ENCODE measurements around the gene RUNDC3A.

RUNDC3A gene

DNA sequence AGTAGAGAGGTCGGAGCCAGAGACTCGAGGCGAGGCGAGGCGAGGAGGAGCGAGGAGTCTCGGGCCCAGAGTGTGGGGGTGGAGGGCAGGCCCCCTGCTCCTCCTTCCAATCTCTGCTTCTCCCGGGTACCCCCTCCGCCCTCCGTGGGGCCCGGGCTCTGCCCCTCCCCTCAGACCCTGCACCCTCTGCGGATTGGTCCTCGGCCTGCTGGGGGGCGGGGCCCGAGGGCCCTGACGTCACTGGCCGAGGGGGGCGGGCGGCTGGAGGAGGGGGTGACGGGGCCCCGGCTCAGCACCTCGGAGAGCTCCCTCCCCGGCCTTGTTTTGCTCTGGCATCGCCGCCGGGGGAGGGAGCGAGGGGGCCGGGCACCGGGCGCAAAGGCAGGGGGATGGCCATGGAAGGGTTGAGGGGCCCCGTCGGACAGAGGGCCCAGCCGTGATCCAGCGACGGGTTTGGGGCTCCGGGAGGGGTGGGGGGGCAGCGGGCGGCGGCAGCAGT lies at the start of gene RUNDC3A:
Gene RUNDC3A (plus strand): TSS at position 282 of the 499 bp plus-strand sequence. CDS start 232 bp downstream, outside the sequence.
- Histone ChIP-seq H3K4me1 (ENCODE audit: control insufficient read depth, low read depth, low read length) (peaks cover 22% of the 10 kb centered on the region), H3K27me3 (ENCODE audit: control insufficient read depth, insufficient read depth, low read length) (peaks cover 11% of the 10 kb centered on the region), H3K9ac (ENCODE audit: low read length) (peak within 1 kb of the TSS; percentile 21), H3K4me3 (ENCODE audit: low read length) (peak within 1 kb of the TSS; percentile 70), H3K36me3 (ENCODE audit: control insufficient read depth, low read depth, low read length) (no peaks in the 10 kb centered on the region), H3K9me3 (ENCODE audit: control insufficient read depth, low read depth, low read length) (no peaks in the 10 kb centered on the region), H3K27ac (ENCODE audit: low read length) (no peak within 1 kb of the TSS)

DNA sequence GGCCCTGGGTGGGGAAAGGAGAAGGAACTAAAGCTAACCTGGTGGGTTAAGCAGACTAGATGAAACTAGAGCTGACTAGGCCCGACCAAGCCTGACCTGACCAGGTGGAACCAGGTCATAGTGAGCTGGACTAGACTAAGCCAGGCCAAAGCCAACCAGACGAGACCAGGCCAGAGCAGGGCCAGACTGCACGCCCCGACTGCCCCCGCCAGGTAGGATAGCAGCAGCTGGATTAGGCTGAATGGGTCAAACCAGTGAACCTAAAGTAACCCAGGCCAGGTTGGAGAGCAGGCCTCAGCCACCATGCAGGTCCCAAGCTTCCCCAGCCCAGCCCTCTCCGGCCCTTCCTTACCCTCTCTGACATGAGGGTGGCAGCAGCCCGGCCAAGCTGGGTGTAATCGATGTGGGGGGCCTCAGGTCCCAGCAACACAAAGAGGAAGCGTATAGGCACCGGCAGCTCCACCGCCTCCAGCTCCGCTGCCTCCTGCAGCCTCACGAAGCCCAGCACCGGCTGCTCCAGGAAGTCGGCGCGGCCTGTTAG lies 49.5 kb upstream of the RUNDC3A start:
- H3K27ac ChIP-seq (ENCODE audit: low read length): no peak overlapping the region
- no peaks in the 10 kb centered on the region for H3K4me1 ChIP-seq (ENCODE audit: control insufficient read depth, low read depth, low read length)
- no peak overlapping the region for H3K9ac ChIP-seq (ENCODE audit: low read length)
- no peaks in the 10 kb centered on the region for H3K9me3 ChIP-seq (ENCODE audit: control insufficient read depth, low read depth, low read length)
- no peak overlapping the region for H3K4me3 ChIP-seq (ENCODE audit: low read length)
- H3K36me3 ChIP-seq (ENCODE audit: control insufficient read depth, low read depth, low read length): no peaks in the 10 kb centered on the region
- no peaks in the 10 kb centered on the region for H3K27me3 ChIP-seq (ENCODE audit: control insufficient read depth, insufficient read depth, low read length)

DNA sequence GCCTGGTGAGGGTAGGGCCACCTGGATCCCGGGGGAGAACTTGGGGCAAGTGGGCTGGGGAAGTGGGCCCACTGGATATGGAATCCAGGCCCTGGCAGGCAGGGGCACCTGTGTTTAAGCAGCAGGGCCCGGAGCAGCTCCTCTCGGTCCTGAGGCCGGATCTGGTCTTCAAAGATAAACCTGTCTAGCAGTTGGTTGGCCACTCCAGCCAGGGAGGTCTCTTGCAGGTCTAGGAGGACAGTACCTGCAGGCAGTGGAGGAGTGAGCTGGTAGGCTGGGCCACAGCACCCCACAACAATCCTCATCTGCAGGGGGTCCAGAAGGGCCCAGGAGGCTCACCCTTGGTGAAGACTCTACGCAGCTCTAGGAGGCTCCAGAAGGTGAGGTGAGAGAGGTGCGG lies 48.1 kb upstream of the RUNDC3A start:
- H3K9ac ChIP-seq (ENCODE audit: low read length): no peak overlapping the region
- H3K4me1 ChIP-seq (ENCODE audit: control insufficient read depth, low read depth, low read length): no peaks in the 10 kb centered on the region
- H3K36me3 ChIP-seq (ENCODE audit: control insufficient read depth, low read depth, low read length): no peaks in the 10 kb centered on the region
- no peaks in the 10 kb centered on the region for H3K9me3 ChIP-seq (ENCODE audit: control insufficient read depth, low read depth, low read length)
- H3K4me3 ChIP-seq (ENCODE audit: low read length): no peak overlapping the region
- no peak overlapping the region for H3K27ac ChIP-seq (ENCODE audit: low read length)
- H3K27me3 ChIP-seq (ENCODE audit: control insufficient read depth, insufficient read depth, low read length): no peaks in the 10 kb centered on the region

DNA sequence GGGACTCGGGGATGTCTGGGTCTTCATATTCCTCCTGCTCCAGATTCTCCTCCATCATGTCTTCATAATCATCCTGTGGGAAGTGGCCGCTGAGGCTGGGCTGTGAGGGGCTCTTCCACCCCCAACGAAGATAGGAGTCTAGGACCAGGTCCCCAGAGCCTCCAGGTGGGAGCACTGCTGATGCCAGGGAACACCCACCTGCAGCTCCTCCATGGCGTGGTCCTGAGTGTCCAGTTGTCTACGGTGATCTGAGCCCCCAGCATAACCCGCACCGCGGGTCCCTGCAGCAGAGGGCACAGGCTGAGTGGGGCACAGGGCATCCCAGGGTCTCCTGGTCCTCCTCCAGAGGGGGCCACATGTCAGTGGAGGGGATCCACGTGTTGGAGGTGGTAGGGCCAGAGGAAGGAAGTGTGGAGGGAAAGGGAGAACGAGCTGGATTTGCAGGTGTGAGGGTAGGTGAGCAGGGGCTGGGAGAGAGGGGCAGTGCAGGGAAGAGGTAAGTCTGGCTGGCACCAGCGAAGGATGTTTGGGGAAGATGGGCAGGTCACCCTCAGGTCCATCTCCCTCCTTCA lies 45.7 kb upstream of the RUNDC3A start:
- H3K9ac ChIP-seq (ENCODE audit: low read length): no peak overlapping the region
- no peak overlapping the region for H3K4me3 ChIP-seq (ENCODE audit: low read length)
- no peaks in the 10 kb centered on the region for H3K27me3 ChIP-seq (ENCODE audit: control insufficient read depth, insufficient read depth, low read length)
- H3K4me1 ChIP-seq (ENCODE audit: control insufficient read depth, low read depth, low read length): no peaks in the 10 kb centered on the region
- no peak overlapping the region for H3K27ac ChIP-seq (ENCODE audit: low read length)
- no peaks in the 10 kb centered on the region for H3K36me3 ChIP-seq (ENCODE audit: control insufficient read depth, low read depth, low read length)
- no peaks in the 10 kb centered on the region for H3K9me3 ChIP-seq (ENCODE audit: control insufficient read depth, low read depth, low read length)

DNA sequence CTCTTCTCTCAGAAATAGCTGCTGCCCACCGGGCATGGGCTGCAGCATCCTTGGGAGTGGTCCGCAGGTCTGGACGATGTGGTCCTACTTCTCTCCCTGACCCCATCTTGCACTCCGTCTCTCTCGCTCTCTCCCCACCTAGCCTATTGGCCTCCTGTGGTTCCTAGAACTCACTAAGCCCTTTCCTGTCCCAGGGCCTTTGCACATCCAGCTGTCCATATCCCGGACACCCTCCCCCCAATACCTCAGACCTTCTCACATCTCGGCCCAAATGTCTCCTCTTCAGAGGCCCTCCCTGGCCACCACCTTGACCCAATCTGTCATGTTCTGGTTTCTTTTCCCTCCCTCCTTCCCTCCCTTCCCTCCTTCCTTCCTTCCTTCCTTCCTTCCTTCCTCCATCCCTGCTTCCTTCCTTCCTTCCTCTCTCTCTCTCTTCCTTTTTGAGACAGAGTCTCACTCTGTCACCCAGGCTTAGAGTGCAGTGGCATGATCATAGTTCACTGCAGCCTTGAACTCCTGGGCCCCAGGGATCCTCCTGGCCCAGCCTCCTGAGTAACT lies 45.0 kb upstream of the RUNDC3A start:
- Histone ChIP-seq H3K9me3 (ENCODE audit: control insufficient read depth, low read depth, low read length) (no peaks in the 10 kb centered on the region), H3K27ac (ENCODE audit: low read length) (no peak overlapping the region), H3K27me3 (ENCODE audit: control insufficient read depth, insufficient read depth, low read length) (no peaks in the 10 kb centered on the region), H3K4me3 (ENCODE audit: low read length) (no peak overlapping the region), H3K36me3 (ENCODE audit: control insufficient read depth, low read depth, low read length) (no peaks in the 10 kb centered on the region), H3K9ac (ENCODE audit: low read length) (no peak overlapping the region), H3K4me1 (ENCODE audit: control insufficient read depth, low read depth, low read length) (no peaks in the 10 kb centered on the region)

DNA sequence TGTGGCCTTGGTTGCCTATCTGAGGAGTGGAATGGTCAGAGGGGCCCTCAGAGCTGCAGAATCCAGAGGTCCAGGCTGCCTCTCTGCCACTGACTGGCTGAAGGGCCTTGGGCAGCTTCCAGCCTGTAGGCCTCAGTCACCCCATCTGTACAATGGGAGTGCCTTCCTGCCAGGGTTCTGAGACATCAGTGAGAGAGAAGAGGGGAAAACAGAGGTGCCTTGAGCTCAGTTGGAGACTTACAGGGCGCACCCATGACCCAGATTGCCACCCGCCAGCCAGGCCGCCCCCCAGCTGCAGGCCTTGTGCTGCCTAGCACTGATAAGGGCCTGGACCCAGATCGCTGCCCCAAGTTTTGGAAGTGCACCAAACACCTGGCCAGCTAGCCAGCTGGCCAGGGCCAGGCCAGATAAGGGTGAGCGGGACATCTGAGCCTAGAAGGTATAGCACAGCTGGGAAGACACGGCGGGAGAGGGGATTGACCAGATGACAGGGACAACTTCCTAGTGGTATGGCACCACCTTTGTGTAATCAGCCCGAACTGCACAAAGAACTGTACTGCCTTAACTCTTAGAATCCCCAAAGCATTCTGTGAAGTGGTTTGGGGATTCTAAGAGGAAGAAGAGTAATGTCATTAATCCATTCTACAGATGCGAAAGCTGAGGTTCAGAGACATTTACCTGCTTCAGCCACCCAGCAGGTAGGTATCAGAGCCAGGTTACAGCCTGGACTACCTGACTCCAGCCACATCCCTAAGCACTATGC lies 41.8 kb upstream of the RUNDC3A start:
- H3K9me3 ChIP-seq (ENCODE audit: control insufficient read depth, low read depth, low read length): no peaks in the 10 kb centered on the region

DNA sequence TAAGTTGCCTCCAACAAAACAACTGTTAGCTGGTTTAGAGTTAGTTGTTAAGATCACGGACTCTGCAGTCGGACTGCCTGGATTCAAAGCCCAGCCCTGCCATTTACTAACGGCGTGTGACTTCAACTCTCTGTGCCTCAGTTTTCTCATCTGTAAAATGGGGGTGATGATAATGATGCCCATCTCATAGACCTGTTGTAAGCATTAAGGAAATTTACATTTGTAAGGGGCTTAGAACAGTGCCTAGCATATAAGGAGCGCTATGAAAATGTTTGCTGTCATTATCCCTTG lies 41.3 kb upstream of the RUNDC3A start:
- Histone ChIP-seq H3K9ac (ENCODE audit: low read length) (no peak overlapping the region), H3K36me3 (ENCODE audit: control insufficient read depth, low read depth, low read length) (no peaks in the 10 kb centered on the region), H3K27me3 (ENCODE audit: control insufficient read depth, insufficient read depth, low read length) (no peaks in the 10 kb centered on the region), H3K4me3 (ENCODE audit: low read length) (no peak overlapping the region), H3K9me3 (ENCODE audit: control insufficient read depth, low read depth, low read length) (no peaks in the 10 kb centered on the region), H3K4me1 (ENCODE audit: control insufficient read depth, low read depth, low read length) (no peaks in the 10 kb centered on the region), H3K27ac (ENCODE audit: low read length) (no peak overlapping the region)

More for the DNA sequence above, 41.8 kb upstream of the RUNDC3A start:
- Histone ChIP-seq H3K36me3 (ENCODE audit: control insufficient read depth, low read depth, low read length) (no peaks in the 10 kb centered on the region), H3K4me3 (ENCODE audit: low read length) (no peak overlapping the region), H3K4me1 (ENCODE audit: control insufficient read depth, low read depth, low read length) (no peaks in the 10 kb centered on the region), H3K27ac (ENCODE audit: low read length) (no peak overlapping the region), H3K27me3 (ENCODE audit: control insufficient read depth, insufficient read depth, low read length) (no peaks in the 10 kb centered on the region), H3K9ac (ENCODE audit: low read length) (no peak overlapping the region)

DNA sequence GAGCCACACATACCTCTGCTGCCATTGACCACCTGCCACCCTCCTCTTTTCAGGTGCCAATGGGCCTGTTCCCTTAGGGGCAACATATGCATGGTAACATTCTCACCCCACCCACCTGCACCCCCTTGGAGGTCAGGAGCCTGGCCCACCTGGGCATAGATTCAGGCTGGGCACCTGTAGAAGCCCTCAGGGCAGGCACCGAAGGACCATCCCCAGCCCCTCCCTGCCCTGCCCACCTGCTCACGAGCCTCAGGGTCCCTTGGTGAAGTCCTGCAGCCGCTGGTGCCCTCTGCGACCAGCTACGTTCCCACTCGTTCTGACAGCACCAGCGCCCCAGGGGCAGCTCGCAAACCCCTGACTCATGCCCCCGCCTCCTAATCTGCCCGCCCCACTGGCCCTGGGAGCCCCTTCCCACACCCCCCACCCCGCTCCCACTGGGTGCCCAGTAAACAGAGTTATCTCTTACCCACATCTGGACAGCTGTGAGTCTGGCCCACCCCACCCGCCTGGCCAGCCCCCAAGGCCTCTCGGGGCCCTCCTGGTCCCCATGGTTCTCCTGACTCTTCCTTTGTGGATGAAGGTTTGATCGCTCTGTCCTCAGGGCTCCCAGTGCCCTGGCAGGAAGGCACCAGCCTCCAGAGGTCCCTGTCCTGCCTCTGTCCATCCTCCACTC lies 40.4 kb upstream of the RUNDC3A start, which contains the start of gene SLC4A1:
Gene SLC4A1 (minus strand): TSS at position 318 of the 673 bp plus-strand sequence. CDS start 5,269 bp downstream, outside the sequence.
- Histone ChIP-seq H3K27me3 (ENCODE audit: control insufficient read depth, insufficient read depth, low read length) (no peaks in the 10 kb centered on the region), H3K9me3 (ENCODE audit: control insufficient read depth, low read depth, low read length) (no peaks in the 10 kb centered on the region), H3K36me3 (ENCODE audit: control insufficient read depth, low read depth, low read length) (no peaks in the 10 kb centered on the region), H3K9ac (ENCODE audit: low read length) (no peak within 1 kb of the TSS), H3K27ac (ENCODE audit: low read length) (no peak within 1 kb of the TSS), H3K4me1 (ENCODE audit: control insufficient read depth, low read depth, low read length) (no peaks in the 10 kb centered on the region), H3K4me3 (ENCODE audit: low read length) (no peak within 1 kb of the TSS)

DNA sequence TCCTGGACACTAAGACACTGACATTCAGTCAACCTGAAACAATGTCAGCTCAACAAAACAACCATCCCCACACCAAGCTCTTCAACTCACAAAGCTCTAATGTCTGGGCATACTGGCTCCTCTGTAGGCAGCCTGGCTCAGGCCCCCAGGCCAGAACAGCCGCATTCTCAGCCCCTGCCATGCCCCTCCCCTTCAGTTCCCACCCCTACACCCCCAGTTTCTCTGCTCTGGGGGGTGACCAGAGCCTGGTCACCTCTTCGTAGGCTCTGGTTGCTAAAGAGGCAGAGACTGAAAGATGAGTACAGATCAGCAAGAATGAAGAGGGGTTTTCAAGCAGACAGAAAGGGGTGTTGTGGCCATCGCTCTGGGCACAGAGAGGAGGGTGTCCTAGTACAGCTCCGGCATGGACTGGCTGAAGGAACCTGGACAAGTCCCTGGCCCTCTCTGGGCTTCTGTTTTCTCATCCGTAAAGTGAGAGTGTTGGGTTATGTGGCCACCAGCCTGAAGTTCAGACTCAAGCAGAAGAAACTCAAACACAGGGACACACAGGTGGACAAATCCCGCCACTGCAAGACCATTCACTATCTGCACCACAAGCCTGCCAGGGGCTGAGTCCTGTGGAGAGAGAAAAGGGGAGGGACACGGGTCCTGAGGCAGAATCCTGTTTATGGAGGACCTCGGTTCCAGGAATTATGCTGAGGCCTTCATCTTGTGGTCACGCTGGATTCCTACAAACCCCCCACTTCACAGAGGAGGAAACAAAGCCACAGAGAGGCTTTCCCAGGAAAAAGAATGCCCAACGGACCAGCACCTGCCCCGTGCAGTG lies 39.5 kb upstream of the RUNDC3A start:
- Histone ChIP-seq H3K9ac (ENCODE audit: low read length) (no peak overlapping the region), H3K36me3 (ENCODE audit: control insufficient read depth, low read depth, low read length) (no peaks in the 10 kb centered on the region), H3K27ac (ENCODE audit: low read length) (no peak overlapping the region), H3K9me3 (ENCODE audit: control insufficient read depth, low read depth, low read length) (no peaks in the 10 kb centered on the region), H3K27me3 (ENCODE audit: control insufficient read depth, insufficient read depth, low read length) (no peaks in the 10 kb centered on the region), H3K4me3 (ENCODE audit: low read length) (no peak overlapping the region), H3K4me1 (ENCODE audit: control insufficient read depth, low read depth, low read length) (no peaks in the 10 kb centered on the region)

DNA sequence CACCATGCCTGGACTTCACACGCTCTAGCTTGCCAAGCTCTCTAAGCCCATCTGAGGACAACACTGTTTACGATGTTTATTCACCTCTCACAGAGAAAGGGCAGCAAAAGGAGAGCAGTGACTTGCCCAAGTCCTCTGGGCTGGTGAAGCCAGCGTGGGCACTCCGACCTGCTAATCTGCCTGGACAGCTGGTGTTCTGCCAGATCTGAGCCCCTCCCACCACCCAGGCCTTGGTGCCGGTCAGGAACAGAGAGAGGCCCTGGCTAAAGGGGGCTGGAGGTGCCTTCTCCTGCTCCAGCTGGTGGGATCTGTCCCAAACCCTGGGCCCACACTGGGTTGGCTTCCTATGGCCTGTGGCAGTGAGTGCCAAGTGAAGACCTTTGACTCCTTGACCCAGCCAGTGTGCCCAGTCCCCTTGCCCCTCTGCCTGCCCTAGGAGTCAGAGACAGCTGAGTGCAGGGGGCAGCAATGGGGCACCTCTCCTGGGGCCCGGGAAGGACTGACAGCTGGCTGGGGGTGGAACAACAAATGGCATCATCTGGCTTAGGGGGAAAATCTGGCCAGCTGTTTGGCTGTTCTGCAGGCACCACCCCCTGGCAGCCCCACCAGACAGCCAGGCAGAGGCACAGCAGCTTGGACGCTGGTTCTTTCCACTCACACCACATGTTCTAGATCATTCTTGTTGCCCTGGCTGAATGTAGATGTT lies 38.7 kb upstream of the RUNDC3A start:
- Histone ChIP-seq H3K9ac (ENCODE audit: low read length) (no peak overlapping the region), H3K27ac (ENCODE audit: low read length) (no peak overlapping the region), H3K9me3 (ENCODE audit: control insufficient read depth, low read depth, low read length) (no peaks in the 10 kb centered on the region), H3K27me3 (ENCODE audit: control insufficient read depth, insufficient read depth, low read length) (no peaks in the 10 kb centered on the region), H3K4me3 (ENCODE audit: low read length) (no peak overlapping the region), H3K4me1 (ENCODE audit: control insufficient read depth, low read depth, low read length) (no peaks in the 10 kb centered on the region), H3K36me3 (ENCODE audit: control insufficient read depth, low read depth, low read length) (no peaks in the 10 kb centered on the region)

All from iPS-18a (cell line).